ENCODE measurements around the gene AKNAD1.

GRCh38 chr1:108884968-108885367 is 28.1 kb upstream of the AKNAD1 start:
- no peak for TF ChIP-seq CTCF (conservative IDR thresholded peaks at IDR 0.05; ENCODE audit: low read depth, low read length)
- no peak for TF ChIP-seq EZH2 (IDR thresholded peaks at IDR 0.05; ENCODE audit: low read length, unreplicated experiment)
- TF ChIP-seq EZH2phosphoT487 (IDR thresholded peaks at IDR 0.05; ENCODE audit: borderline replicate concordance, low read length): no peak

Data from PC-3 (cell line).